ENCODE results near the gene SNAI3.

The SNAI3 gene

DNA sequence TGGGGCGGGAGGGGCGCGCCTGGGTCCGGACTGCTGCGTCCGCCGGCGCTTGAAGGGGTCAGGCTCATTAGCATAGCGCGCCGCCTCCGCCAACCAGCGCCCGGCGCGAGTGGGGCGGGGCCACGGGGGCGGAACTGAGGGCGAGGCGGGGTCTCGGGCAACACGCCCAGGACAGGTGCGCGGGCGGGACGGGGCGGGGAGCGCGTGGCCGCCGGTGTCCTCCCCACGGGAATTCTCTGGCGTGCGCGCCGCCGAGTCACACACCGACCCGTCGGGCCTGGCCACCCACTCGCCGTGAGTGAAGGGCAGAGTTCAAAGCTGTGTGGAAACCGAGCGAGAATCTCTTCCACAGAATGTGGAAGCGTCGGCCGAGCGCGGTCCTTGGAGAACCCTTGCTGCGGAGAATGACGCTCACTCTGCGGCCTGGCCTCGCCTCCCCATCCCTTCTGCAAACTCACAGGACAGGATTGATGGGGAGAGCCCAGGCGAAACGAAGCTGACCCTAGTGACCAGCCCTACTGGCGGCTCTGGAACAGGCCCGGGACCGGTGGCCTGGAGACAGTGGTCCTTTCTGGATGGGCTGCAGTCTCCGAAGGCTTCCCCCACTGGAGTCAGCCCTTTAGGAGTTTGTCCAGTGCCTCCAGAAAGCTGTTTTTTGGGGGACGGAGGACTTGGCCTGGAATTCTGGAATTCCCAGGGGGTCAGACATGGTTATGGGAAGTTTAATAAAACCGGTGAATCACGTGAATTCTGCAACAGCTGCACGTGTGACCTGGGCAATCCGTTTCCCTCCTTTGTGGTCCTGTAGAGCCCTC, at the start of gene SNAI3:
Gene SNAI3, minus strand, starts transcription at position 69 of the 815 bp plus-strand sequence. CDS start 101 bp downstream, outside the sequence.
- H3K4me3 ChIP-seq (ENCODE audit: low read length) = peak within 1 kb of the TSS; percentile 79
- peaks cover 36% of the 10 kb centered on the region for H3K4me1 ChIP-seq (ENCODE audit: low read length)
- no peaks in the 10 kb centered on the region for H3K36me3 ChIP-seq (replicated peaks; ENCODE audit: low read depth, low read length)
- H3K27me3 ChIP-seq (ENCODE audit: low read depth, low read length) = peaks cover 45% of the 10 kb centered on the region
- H3K9me3 ChIP-seq (ENCODE audit: insufficient read depth, low read length) = no peaks in the 10 kb centered on the region
- H2AFZ ChIP-seq (ENCODE audit: low read depth, low read length) = no peak within 1 kb of the TSS
- TF ChIP-seq, protein P1, sequence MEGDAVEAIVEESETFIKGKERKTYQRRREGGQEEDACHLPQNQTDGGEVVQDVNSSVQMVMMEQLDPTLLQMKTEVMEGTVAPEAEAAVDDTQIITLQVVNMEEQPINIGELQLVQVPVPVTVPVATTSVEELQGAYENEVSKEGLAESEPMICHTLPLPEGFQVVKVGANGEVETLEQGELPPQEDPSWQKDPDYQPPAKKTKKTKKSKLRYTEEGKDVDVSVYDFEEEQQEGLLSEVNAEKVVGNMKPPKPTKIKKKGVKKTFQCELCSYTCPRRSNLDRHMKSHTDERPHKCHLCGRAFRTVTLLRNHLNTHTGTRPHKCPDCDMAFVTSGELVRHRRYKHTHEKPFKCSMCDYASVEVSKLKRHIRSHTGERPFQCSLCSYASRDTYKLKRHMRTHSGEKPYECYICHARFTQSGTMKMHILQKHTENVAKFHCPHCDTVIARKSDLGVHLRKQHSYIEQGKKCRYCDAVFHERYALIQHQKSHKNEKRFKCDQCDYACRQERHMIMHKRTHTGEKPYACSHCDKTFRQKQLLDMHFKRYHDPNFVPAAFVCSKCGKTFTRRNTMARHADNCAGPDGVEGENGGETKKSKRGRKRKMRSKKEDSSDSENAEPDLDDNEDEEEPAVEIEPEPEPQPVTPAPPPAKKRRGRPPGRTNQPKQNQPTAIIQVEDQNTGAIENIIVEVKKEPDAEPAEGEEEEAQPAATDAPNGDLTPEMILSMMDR (IDR thresholded peaks at IDR 0.05; ENCODE audit: low read depth, low read length) = no peak
- TF ChIP-seq EZH2phosphoT487 (IDR thresholded peaks at IDR 0.05; ENCODE audit: low read depth) = no peak
- peak within 1 kb of the TSS; percentile 42 for H3K9ac ChIP-seq (ENCODE audit: low read length)
- no peaks in the 10 kb centered on the region for H3K79me2 ChIP-seq (ENCODE audit: low read length)
- no peaks in the 10 kb centered on the region for H4K20me1 ChIP-seq (ENCODE audit: insufficient read depth, low read length)
- H3K4me2 ChIP-seq (ENCODE audit: low read length) = peak within 1 kb of the TSS; percentile 84
- H3K27ac ChIP-seq (ENCODE audit: low read length) = no peak within 1 kb of the TSS

DNA sequence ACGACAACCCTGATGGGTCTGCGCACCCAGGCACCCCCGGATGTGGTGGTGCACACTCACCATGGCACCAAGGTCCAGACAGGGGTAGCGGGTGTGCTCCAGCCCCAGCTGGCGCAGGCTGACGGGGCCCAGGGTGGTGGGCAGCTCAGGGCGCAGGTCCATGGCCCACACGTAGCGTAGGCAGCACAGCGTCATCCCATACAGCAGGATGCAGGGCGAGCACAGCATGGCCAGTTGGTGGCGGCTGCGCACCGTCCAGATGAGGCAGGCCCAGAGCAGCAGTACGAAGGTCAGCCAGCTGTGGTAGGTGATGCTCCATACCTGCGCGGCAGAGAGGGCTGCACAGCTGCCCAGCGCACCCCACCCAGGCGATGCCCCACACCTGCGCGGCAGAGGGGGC, 49.8 kb upstream of the SNAI3 start:
- H2AFZ ChIP-seq (ENCODE audit: low read depth, low read length) = no peak overlapping the region
- no peak overlapping the region for H3K4me3 ChIP-seq (ENCODE audit: low read length)
- H3K36me3 ChIP-seq (replicated peaks; ENCODE audit: low read depth, low read length) = no peaks in the 10 kb centered on the region
- H3K79me2 ChIP-seq (ENCODE audit: low read length) = no peaks in the 10 kb centered on the region
- no peaks in the 10 kb centered on the region for H3K9me3 ChIP-seq (ENCODE audit: insufficient read depth, low read length)
- TF ChIP-seq, protein P1 (IDR thresholded peaks at IDR 0.05; ENCODE audit: low read depth, low read length) = no peak
- TF ChIP-seq EZH2phosphoT487 (IDR thresholded peaks at IDR 0.05; ENCODE audit: low read depth) = no peak
- H3K4me2 ChIP-seq (ENCODE audit: low read length) = no peak overlapping the region
- no peak overlapping the region for H3K27ac ChIP-seq (ENCODE audit: low read length)
- H3K9ac ChIP-seq (ENCODE audit: low read length) = no peak overlapping the region
- H4K20me1 ChIP-seq (ENCODE audit: insufficient read depth, low read length) = peaks cover 17% of the 10 kb centered on the region; the same call in 1 of the 2 replicates
- H3K4me1 ChIP-seq (ENCODE audit: low read length) = peaks cover 8% of the 10 kb centered on the region
- H3K27me3 ChIP-seq (ENCODE audit: low read depth, low read length) = no peaks in the 10 kb centered on the region

DNA sequence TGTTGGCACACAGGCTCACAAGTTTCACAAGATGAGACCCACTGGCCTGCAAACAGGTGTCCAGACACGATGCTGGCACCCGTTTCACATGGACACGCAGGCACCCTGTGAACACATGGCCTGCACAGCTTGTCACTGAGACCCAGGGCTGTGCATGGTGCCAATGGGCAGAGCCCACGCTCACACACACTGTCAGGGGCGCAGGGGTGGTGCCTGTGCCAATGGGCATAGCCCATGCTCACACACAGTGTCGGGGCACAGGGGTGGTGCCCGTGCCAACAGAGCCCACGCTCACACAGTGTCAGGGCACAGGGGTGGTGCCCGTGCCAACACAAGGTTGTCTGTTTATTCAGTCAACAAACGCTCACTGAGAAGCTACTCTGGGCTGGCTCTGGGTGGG, 49.3 kb upstream of the SNAI3 start:
- peaks cover 17% of the 10 kb centered on the region; the same call in 1 of the 2 replicates for H4K20me1 ChIP-seq (ENCODE audit: insufficient read depth, low read length)
- TF ChIP-seq EZH2phosphoT487 (IDR thresholded peaks at IDR 0.05; ENCODE audit: low read depth) = no peak
- TF ChIP-seq, protein P1 (IDR thresholded peaks at IDR 0.05; ENCODE audit: low read depth, low read length) = no peak

DNA sequence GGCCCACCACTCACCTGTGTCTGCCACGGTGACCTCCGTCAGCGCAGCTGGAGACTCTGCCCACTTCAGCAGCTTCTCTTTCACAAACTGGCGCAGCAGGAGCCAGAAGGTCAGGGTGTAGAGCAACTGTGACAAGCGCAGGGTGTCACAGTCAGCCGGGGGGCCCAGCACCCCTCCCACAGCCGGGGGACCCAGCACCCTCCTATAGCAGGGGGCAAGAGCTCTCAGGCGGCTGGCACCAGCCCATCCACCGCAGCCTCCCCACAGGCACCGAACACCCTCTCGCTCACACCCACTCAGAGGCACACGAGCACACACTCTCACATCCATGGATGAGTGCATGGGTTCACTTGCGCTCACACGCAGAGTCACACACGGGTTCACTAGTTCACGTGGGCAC, 48.8 kb upstream of the SNAI3 start:
- peaks cover 17% of the 10 kb centered on the region; the same call in 1 of the 2 replicates for H4K20me1 ChIP-seq (ENCODE audit: insufficient read depth, low read length)
- H3K27me3 ChIP-seq (ENCODE audit: low read depth, low read length) = no peaks in the 10 kb centered on the region
- H3K27ac ChIP-seq (ENCODE audit: low read length) = no peak overlapping the region
- H2AFZ ChIP-seq (ENCODE audit: low read depth, low read length) = no peak overlapping the region
- no peaks in the 10 kb centered on the region for H3K79me2 ChIP-seq (ENCODE audit: low read length)
- H3K4me2 ChIP-seq (ENCODE audit: low read length) = no peak overlapping the region
- H3K9me3 ChIP-seq (ENCODE audit: insufficient read depth, low read length) = no peaks in the 10 kb centered on the region
- no peak overlapping the region for H3K4me3 ChIP-seq (ENCODE audit: low read length)
- H3K4me1 ChIP-seq (ENCODE audit: low read length) = peaks cover 8% of the 10 kb centered on the region
- no peak for TF ChIP-seq EZH2phosphoT487 (IDR thresholded peaks at IDR 0.05; ENCODE audit: low read depth)
- TF ChIP-seq, protein P1 (IDR thresholded peaks at IDR 0.05; ENCODE audit: low read depth, low read length) = no peak
- H3K36me3 ChIP-seq (replicated peaks; ENCODE audit: low read depth, low read length) = peaks cover 3% of the 10 kb centered on the region
- no peak overlapping the region for H3K9ac ChIP-seq (ENCODE audit: low read length)

More for the DNA sequence above, 49.3 kb upstream of the SNAI3 start:
- Histone ChIP-seq H3K27ac (ENCODE audit: low read length) (no peak overlapping the region), H3K4me3 (ENCODE audit: low read length) (no peak overlapping the region), H3K79me2 (ENCODE audit: low read length) (no peaks in the 10 kb centered on the region), H2AFZ (ENCODE audit: low read depth, low read length) (no peak overlapping the region), H3K36me3 (replicated peaks; ENCODE audit: low read depth, low read length) (peaks cover 3% of the 10 kb centered on the region), H3K9me3 (ENCODE audit: insufficient read depth, low read length) (no peaks in the 10 kb centered on the region), H3K4me1 (ENCODE audit: low read length) (peaks cover 8% of the 10 kb centered on the region), H3K27me3 (ENCODE audit: low read depth, low read length) (no peaks in the 10 kb centered on the region), H3K9ac (ENCODE audit: low read length) (no peak overlapping the region), H3K4me2 (ENCODE audit: low read length) (no peak overlapping the region)

Measured in OCI-LY3 (cell line).